HG02610 (cell line): Measurements from ENCODE around the gene CCDC112.

ENCODE experiments used
- ATAC-seq: cut with Tn5 transposase; IDR thresholded peaks from one replicate; pipeline ENCODE4 v1.9.1; 2021; ENCODE audit warnings: mild to moderate bottlenecking, moderate library complexity; ENCODE audit not compliant: unreplicated experiment

Gene CCDC112

GRCh38 chr5:115317736-115318135 lies 21.3 kb upstream of the CCDC112 start:
- ATAC-seq = no peak

GRCh38 chr5:115317320-115317719 lies 20.9 kb upstream of the CCDC112 start:
- no peak for ATAC-seq

- ATAC-seq = no peak
These were observed 17.2 kb upstream of the CCDC112 start for GRCh38 chr5:115313632-115314031.

- ATAC-seq = no peak
These were observed 16.6 kb upstream of the CCDC112 start for GRCh38 chr5:115313052-115313451.

GRCh38 chr5:115309751-115310370 lies 13.4 kb upstream of the CCDC112 start:
- ATAC-seq = no peak

GRCh38 chr5:115308815-115309214 lies 12.4 kb upstream of the CCDC112 start:
- no peak for ATAC-seq

GRCh38 chr5:115306011-115306536 lies 9.6 kb upstream of the CCDC112 start:
- no peak for ATAC-seq

- ATAC-seq = no peak
These were observed 8.0 kb upstream of the CCDC112 start for GRCh38 chr5:115304496-115304895.

- no peak for ATAC-seq
These were observed 2.4 kb upstream of the CCDC112 start for GRCh38 chr5:115298811-115299210.

GRCh38 chr5:115297031-115297430 lies 577 bp upstream of the CCDC112 start:
- no peak for ATAC-seq

- ATAC-seq = no peak
These were observed 704 bp downstream of the CCDC112 start for GRCh38 chr5:115295777-115296123.

- ATAC-seq = no peak
These were observed 5.1 kb downstream of the CCDC112 start for GRCh38 chr5:115291397-115291796.

- no peak for ATAC-seq
These were observed 7.3 kb downstream of the CCDC112 start for GRCh38 chr5:115289104-115289503.

GRCh38 chr5:115284021-115284420 lies 12.4 kb downstream of the CCDC112 start:
- no peak for ATAC-seq

GRCh38 chr5:115282131-115282530 lies 14.3 kb downstream of the CCDC112 start:
- ATAC-seq = no peak

GRCh38 chr5:115274584-115274983 lies 21.9 kb downstream of the CCDC112 start:
- no peak for ATAC-seq

- ATAC-seq = no peak
These were observed 24.0 kb downstream of the CCDC112 start for GRCh38 chr5:115272297-115272958.

GRCh38 chr5:115271295-115272050 lies 25.0 kb downstream of the CCDC112 start:
- no peak for ATAC-seq

GRCh38 chr5:115267617-115268016 lies 28.8 kb downstream of the CCDC112 start:
- ATAC-seq = no peak

- no peak for ATAC-seq
These were observed 31.2 kb downstream of the CCDC112 start for GRCh38 chr5:115265220-115265619.

- no peak for ATAC-seq
These were observed 31.7 kb downstream of the CCDC112 start for GRCh38 chr5:115264786-115265185.

GRCh38 chr5:115263078-115263380 lies 33.4 kb downstream of the CCDC112 start:
- ATAC-seq = no peak
